Measurements from ENCODE around the gene ITSN1. TPM values are rescaled to one million over a fixed set of nuclear protein-coding genes. Genes with fewer than 3 reads are reported as not detected.

ITSN1 gene
- total RNA-seq, 3 donors from 2014 or later = 2.1 to 2.5 (median 2.4) TPM

DNA sequence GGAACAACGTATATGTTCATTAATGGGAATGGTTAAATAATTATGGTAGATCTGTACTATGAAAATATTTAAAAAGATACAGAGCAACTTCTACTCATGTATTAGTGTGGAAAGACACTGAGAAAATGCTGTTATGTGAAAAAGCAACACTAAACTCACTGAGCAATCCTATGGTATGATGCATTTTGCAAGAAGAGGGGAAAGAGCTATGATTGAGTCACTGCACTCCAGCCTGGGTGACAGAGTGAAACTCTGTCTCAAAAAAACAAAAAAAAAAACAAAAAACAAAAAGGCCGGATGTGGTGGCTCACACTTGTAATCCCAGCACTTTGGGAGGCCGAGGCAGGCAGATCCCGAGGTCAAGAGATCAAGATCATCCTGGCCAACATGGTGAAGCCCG, 228.9 kb downstream of the ITSN1 start:
- Mint-ChIP-seq H3K4me3 (no peak overlapping the region), H3K27me3 (ENCODE audit: low read depth) (peaks cover 7% of the 10 kb centered on the region), H3K4me1 (ENCODE audit: low read depth) (peaks cover 2% of the 10 kb centered on the region), H3K36me3 (ENCODE audit: insufficient read depth) (no peaks in the 10 kb centered on the region), H3K9me3 (no peaks in the 10 kb centered on the region)
- DNase-seq = no peak
- ATAC-seq = no peak

DNA sequence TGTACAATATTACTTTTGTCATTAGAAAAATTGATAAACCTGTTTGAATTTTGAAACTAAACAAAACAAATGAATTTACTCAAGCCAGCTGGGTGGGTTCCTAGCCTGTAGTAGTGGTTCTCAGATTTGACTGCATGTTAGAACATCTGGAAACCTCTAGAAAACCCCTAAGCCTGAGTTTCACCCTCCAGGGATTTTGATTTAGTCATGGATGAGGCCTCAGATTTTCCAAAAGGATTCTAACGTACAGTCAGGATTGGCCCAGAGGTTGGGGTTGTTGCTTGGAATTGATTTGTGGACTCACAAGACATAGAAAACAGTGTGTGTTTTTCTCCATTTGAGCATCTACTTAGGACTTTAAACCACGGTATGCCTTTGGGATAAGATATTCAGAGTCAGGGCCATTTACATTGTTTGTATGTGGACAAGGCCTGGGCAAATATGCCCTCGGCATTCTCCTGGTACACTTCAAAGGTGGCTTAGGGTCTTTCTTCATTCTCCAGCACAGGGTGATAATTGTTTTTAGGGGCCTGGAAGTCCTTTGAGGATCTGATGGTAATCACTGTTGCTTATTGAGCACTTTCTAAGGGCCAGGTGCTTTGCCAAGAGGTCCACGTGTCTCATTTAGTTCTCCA, 230.7 kb downstream of the ITSN1 start:
- Mint-ChIP-seq H3K36me3 (ENCODE audit: insufficient read depth) (no peaks in the 10 kb centered on the region), H3K4me3 (no peak overlapping the region), H3K4me1 (ENCODE audit: low read depth) (no peaks in the 10 kb centered on the region), H3K9me3 (no peaks in the 10 kb centered on the region), H3K27me3 (ENCODE audit: low read depth) (peaks cover 4% of the 10 kb centered on the region)
- ATAC-seq (no peak), DNase-seq (no peak)

DNA sequence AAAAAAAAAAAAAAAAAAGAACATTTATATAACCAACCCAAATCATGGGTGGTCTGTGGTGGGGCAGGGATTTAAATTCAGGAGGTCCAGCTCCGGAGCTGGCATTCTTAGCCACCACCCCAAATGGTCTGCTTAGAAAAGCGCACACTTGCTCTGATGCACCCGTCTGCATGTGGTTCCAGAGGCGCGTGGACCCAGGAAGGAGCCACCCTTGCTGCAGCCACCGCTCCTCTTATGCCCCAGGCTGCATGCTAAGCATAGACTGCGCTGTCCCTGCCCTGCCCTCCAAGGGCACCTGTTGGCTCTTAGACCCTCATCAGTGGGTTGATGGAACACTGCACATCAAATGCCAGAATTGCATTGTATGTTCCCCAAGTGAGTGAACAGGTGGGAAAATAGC, 231.9 kb downstream of the ITSN1 start:
- no peaks in the 10 kb centered on the region for H3K36me3 Mint-ChIP-seq (ENCODE audit: insufficient read depth)
- DNase-seq (no peak), ATAC-seq (no peak)
- H3K27me3 Mint-ChIP-seq (ENCODE audit: low read depth) = peaks cover 4% of the 10 kb centered on the region
- H3K4me3 Mint-ChIP-seq = no peak overlapping the region
- no peaks in the 10 kb centered on the region for H3K4me1 Mint-ChIP-seq (ENCODE audit: low read depth)
- H3K9me3 Mint-ChIP-seq = no peaks in the 10 kb centered on the region

DNA sequence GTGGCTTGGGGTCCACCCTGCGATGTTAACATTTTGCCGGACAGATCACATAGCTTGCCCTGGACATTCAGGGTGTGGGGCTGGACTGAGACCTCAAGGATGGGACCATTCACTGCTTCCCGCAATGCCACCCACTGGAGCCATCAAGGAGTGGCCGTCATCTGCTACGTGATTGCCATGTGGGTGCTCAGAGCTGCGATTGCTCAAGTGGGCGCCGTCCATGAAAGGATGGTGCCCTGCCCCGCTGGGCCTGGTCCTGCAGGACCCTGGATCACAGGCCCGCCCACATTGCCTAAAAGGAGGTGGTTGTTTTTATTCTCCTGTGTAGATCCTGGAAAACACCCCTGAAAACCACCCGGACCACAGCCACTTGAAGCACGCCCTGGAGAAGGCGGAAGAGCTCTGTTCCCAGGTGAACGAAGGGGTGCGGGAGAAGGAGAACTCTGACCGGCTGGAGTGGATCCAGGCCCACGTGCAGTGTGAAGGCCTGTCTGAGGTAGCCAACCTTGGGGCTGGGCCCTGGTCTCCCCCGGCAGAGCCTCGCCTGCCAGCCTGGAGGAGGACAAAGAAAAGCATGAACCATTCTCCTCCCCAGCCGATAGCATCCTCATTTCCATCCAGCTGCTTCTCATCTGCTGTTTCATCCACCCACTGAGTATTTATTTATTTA, 232.9 kb downstream of the ITSN1 start:
- no peaks in the 10 kb centered on the region for H3K9me3 Mint-ChIP-seq
- no peaks in the 10 kb centered on the region for H3K36me3 Mint-ChIP-seq (ENCODE audit: insufficient read depth)
- no peaks in the 10 kb centered on the region for H3K4me1 Mint-ChIP-seq (ENCODE audit: low read depth)
- no peak for ATAC-seq
- peaks cover 4% of the 10 kb centered on the region for H3K27me3 Mint-ChIP-seq (ENCODE audit: low read depth)
- DNase-seq = no peak
- H3K4me3 Mint-ChIP-seq = no peak overlapping the region

DNA sequence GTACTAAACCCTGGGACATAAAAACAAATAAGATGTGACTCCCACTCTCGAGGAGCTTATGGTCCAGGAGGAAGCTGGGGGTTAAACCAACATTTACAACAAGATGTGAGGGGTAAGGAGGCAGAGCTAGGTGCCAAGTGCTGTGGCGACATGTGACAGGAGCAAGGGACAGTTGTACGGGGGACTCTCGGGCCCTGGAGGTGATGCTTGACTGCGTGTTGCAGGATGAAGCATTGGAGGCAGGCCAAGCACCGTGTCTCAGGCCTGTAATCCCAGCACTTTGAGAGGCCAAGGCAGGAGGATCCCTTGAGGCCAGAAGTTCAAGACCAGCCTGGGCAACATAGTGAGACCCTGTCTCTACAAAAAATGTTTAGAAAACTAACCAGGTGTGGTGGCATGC, 236.5 kb downstream of the ITSN1 start:
- ATAC-seq = no peak
- Mint-ChIP-seq H3K9me3 (no peaks in the 10 kb centered on the region), H3K4me3 (no peak overlapping the region), H3K4me1 (ENCODE audit: low read depth) (no peaks in the 10 kb centered on the region), H3K27me3 (ENCODE audit: low read depth) (peaks cover 4% of the 10 kb centered on the region), H3K36me3 (ENCODE audit: insufficient read depth) (no peaks in the 10 kb centered on the region)
- no peak for DNase-seq

DNA sequence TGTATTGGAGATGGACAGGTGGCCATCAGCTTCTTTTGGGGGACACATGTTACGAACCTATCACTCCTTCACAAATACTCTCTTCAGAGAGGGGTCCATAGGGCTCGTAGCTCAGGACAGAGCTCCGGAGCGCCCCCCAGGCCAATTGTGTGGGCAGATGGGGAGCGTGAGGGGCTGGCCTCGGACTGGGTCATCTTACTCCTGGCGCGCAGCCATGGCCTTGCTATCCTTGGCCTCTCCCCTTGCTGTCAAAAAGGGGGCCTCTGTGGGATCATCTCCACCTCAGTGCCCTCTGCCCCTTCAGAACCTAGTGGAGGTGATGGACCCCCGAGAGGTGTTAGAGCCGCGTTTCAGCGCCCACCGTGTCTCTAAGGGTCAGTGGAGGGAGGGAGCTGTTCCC, 238.3 kb downstream of the ITSN1 start:
- Mint-ChIP-seq H3K36me3 (ENCODE audit: insufficient read depth) (no peaks in the 10 kb centered on the region), H3K4me3 (no peak overlapping the region), H3K9me3 (no peaks in the 10 kb centered on the region), H3K4me1 (ENCODE audit: low read depth) (no peaks in the 10 kb centered on the region), H3K27me3 (ENCODE audit: low read depth) (peaks cover 11% of the 10 kb centered on the region)
- DNase-seq (no peak), ATAC-seq (no peak)

DNA sequence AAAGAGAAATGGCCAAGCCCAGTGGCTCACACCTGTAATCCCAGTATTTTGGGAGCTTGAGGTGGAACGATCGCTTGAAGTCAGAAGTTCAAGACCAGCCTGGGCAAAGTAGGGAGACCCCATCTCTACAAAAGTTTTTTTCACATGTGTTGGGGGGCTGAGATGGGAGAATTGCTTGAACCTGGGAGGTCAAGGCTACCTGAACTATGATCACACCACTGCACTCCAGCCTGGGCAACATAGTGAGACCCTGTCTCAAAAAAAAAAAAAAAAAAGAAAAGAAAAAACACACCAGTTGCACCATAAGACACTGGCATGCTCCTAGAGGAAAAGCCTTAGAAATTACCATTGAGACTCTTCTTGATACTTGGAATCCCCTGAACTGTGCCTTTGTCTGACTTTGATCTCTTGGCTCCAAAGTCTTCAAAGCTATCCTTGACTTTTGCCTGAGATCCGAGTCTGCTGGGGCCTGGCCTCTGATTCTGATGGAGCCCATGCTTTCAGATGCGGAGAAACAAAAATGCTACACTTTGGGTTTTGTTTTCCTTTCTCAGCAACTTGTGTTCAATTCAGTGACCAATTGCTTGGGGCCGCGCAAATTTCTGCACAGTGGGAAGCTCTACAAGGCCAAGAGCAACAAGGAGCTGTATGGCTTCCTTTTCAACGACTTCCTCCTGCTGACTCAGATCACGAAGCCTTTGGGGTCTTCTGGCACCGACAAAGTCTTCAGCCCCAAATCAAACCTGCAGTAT, 239.6 kb downstream of the ITSN1 start:
- Mint-ChIP-seq H3K36me3 (ENCODE audit: insufficient read depth) (no peaks in the 10 kb centered on the region), H3K27me3 (ENCODE audit: low read depth) (peaks cover 7% of the 10 kb centered on the region), H3K9me3 (no peaks in the 10 kb centered on the region), H3K4me1 (ENCODE audit: low read depth) (no peaks in the 10 kb centered on the region), H3K4me3 (no peak overlapping the region)
- ATAC-seq (no peak), DNase-seq (no peak)

DNA sequence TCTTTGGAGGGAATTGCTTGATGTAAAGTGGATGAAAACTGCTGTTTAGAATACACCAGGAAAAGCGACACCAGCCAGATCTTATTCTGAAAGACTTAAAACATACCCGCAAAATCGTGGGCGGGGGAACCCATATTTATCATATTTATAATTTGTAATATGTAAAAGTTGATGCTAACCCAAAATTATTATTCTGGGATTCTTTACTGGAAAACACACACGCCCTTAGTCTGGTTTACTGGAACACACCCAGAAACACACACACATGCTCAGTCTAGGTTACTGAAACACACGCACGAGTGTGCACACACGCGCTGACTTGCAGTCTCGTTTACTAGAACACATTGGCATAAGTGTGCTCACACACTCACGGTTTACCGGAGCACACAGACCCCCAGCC, 240.8 kb downstream of the ITSN1 start:
- DNase-seq (no peak), ATAC-seq (no peak)
- H3K4me1 Mint-ChIP-seq (ENCODE audit: low read depth) = no peaks in the 10 kb centered on the region
- H3K9me3 Mint-ChIP-seq = no peaks in the 10 kb centered on the region
- H3K27me3 Mint-ChIP-seq (ENCODE audit: low read depth) = peaks cover 7% of the 10 kb centered on the region
- no peaks in the 10 kb centered on the region for H3K36me3 Mint-ChIP-seq (ENCODE audit: insufficient read depth)
- no peak overlapping the region for H3K4me3 Mint-ChIP-seq

DNA sequence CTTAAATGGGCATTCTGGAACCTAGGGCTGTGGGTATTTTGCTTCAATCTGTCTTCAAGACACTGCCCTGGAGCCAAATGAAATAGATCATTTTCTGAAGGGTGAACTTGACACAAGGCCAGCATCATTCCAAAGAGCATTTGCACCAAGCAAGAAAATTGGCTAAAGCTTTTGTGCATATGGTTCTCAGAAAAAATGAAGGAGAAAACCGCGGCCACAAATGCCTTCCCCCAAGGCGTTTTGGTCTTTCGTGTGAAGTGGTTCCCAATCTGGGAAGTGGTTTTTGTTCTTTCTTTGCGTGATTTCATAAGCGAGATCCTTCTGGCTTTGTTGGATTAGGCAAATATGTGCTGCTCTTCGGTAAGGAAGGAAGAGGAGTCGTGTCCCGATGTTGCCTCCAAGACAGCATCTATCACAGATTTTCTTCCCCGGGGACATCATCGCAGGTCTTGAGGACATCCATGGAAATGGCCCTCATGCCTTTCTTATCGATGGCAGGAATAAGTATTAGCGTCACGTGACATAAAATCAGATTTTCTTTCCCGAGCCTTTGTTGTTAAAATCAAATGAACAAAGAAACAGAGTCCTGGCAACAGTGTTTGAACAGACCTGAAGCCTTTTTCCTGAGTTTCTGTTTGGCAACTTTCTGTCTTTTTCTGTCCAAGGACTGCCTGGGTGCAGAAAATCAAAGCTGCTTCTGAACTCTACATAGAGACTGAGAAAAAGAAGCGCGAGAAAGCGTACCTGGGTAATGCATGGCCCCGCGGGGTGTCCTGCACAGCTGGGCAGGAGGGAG, 242.3 kb downstream of the ITSN1 start:
- Mint-ChIP-seq H3K9me3 (no peaks in the 10 kb centered on the region), H3K4me1 (ENCODE audit: low read depth) (no peaks in the 10 kb centered on the region), H3K36me3 (ENCODE audit: insufficient read depth) (no peaks in the 10 kb centered on the region), H3K4me3 (no peak overlapping the region), H3K27me3 (ENCODE audit: low read depth) (peaks cover 7% of the 10 kb centered on the region)
- ATAC-seq (no peak), DNase-seq (no peak)

DNA sequence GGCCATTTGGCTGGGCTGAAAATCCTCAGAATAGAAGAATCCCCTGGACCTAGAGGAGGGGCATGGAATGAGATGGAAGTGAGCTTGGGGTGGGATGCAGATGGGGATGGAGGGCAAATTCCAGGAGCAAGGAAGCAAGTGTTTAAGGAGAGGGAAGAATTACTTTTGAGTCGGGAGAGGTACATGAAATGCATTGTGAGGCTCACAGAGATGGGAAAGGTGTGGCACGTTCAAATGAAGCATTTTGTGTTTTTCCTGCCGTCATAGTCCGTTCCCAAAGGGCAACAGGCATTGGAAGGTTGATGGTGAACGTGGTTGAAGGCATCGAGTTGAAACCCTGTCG, 242.8 kb downstream of the ITSN1 start:
- Mint-ChIP-seq H3K36me3 (ENCODE audit: insufficient read depth) (no peaks in the 10 kb centered on the region), H3K4me3 (no peak overlapping the region), H3K9me3 (no peaks in the 10 kb centered on the region), H3K4me1 (ENCODE audit: low read depth) (no peaks in the 10 kb centered on the region), H3K27me3 (ENCODE audit: low read depth) (peaks cover 7% of the 10 kb centered on the region)
- no peak for ATAC-seq
- no peak for DNase-seq

DNA sequence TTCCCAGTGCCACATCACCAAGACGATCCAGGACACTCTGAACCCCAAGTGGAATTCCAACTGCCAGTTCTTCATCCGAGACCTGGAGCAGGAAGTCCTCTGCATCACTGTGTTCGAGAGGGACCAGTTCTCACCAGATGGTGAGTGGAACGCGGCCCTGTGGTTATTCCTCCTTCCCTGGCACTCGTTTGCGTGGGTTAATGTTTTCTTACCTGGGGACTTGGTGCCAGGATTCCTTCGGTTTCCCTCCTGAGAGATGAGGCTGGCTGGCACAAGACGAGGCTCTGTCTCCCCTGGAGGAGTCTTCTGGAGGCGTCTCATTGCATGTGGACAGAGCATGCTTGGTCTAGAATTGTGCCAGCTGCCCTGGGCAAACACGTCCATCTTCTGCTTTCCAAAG, 244.0 kb downstream of the ITSN1 start:
- Mint-ChIP-seq H3K27me3 (ENCODE audit: low read depth) (peaks cover 7% of the 10 kb centered on the region), H3K4me3 (no peak overlapping the region), H3K4me1 (ENCODE audit: low read depth) (no peaks in the 10 kb centered on the region), H3K36me3 (ENCODE audit: insufficient read depth) (no peaks in the 10 kb centered on the region), H3K9me3 (no peaks in the 10 kb centered on the region)
- ATAC-seq (no peak), DNase-seq (no peak)

DNA sequence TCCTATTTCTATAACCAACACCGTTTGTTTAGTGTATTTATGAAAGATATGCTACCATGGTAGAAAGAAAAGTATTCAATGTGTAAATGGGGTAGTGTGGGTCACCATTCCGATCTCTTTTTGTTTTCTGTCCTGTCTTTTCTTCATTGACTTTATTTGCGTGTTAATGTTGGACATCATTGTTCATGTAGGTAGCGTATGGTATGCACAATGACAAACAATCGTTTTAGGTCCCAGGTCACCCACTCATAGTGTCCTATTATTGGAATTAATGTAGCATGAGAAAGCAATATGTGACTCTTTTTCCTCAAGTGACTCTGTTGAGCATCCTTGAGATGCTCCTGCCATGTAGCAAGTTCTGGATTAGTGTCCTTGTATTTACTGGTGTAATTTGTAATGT, 247.9 kb downstream of the ITSN1 start:
- Mint-ChIP-seq H3K27me3 (ENCODE audit: low read depth) (peaks cover 7% of the 10 kb centered on the region), H3K4me1 (ENCODE audit: low read depth) (peaks cover 8% of the 10 kb centered on the region), H3K9me3 (no peaks in the 10 kb centered on the region), H3K36me3 (ENCODE audit: insufficient read depth) (no peaks in the 10 kb centered on the region), H3K4me3 (no peak overlapping the region)
- ATAC-seq (no peak), DNase-seq (no peak)

DNA sequence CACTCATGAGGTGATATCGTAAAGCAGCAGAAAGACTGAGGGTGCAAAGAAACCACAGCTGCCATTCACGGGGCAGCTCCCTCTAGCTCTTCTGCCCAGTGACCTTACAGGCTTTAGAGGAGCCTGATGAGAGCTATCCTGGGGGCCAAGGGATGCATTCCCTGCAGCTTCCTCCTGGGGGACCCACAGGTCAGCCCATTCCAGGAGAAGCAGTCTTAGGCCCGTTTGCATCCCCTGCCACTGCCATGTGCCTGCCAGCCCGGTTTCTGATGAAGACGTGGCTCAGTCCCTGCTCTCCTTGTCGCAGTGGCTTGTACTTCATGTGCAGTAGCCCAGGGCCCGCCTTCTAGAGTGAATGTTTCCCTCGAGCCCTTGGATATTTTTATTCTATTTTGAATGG, 250.6 kb downstream of the ITSN1 start:
- no peaks in the 10 kb centered on the region for H3K9me3 Mint-ChIP-seq
- H3K27me3 Mint-ChIP-seq (ENCODE audit: low read depth) = peaks cover 7% of the 10 kb centered on the region
- H3K4me3 Mint-ChIP-seq = no peak overlapping the region
- H3K4me1 Mint-ChIP-seq (ENCODE audit: low read depth) = peaks cover 12% of the 10 kb centered on the region
- ATAC-seq = no peak
- no peak for DNase-seq
- no peaks in the 10 kb centered on the region for H3K36me3 Mint-ChIP-seq (ENCODE audit: insufficient read depth)

DNA sequence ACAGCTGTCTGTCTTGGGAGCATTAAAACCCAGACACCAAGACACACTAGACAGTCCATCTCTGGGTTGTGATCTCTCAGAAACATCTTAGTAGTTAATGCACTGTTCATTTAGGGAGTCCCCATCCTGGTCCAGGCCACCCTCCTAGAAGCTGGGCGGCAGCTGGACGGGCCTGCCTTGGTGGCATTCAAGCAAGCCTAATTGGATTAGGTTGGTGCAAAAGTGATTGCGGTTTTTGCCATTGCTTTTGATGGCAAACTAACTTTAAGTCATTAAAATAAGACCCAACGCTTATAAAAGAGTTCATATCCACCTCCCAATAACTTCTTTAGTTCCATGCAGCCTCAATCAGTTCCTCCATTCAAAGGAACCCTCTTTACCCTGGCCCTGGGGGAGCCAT, 251.6 kb downstream of the ITSN1 start:
- DNase-seq = no peak
- Mint-ChIP-seq H3K4me1 (ENCODE audit: low read depth) (peaks cover 12% of the 10 kb centered on the region), H3K36me3 (ENCODE audit: insufficient read depth) (no peaks in the 10 kb centered on the region), H3K9me3 (no peaks in the 10 kb centered on the region), H3K4me3 (no peak overlapping the region), H3K27me3 (ENCODE audit: low read depth) (peaks cover 7% of the 10 kb centered on the region)
- ATAC-seq = no peak
